CD4-positive, alpha-beta T cell treated with Interleukin-1 beta for 1 hour (primary cell): ENCODE results near the gene RARRES2.
A peak's percentile ranks its signal among the peaks of the same experiment; 100 is the strongest.

Experiments
- DNase-seq, 2 donors: peaks; one replicate each; pipeline ENCODE4 v3.0.0-alpha.2; 2020 to 2022

Gene RARRES2

DNA sequence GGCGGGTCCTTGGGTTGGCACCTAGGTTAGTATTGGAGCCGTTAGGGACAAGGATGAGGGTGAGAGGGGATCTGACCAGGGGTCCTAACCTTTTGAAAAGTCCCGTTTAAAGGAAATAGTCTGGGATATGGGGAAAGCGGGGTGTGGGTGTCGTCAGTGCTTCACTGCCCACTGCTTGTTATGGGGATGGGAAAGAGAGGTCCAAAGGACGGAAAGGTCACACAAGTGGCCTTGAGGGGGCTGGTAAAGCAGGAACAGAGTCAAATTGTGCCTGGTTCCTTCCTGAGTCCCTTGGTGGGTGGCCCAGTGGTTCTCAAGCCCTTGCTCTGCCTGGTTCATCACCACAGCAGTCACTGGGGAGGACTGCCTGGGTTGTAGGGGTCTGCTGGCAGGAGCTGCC lies 35.1 kb upstream of the RARRES2 start:
- no peak for DNase-seq

DNA sequence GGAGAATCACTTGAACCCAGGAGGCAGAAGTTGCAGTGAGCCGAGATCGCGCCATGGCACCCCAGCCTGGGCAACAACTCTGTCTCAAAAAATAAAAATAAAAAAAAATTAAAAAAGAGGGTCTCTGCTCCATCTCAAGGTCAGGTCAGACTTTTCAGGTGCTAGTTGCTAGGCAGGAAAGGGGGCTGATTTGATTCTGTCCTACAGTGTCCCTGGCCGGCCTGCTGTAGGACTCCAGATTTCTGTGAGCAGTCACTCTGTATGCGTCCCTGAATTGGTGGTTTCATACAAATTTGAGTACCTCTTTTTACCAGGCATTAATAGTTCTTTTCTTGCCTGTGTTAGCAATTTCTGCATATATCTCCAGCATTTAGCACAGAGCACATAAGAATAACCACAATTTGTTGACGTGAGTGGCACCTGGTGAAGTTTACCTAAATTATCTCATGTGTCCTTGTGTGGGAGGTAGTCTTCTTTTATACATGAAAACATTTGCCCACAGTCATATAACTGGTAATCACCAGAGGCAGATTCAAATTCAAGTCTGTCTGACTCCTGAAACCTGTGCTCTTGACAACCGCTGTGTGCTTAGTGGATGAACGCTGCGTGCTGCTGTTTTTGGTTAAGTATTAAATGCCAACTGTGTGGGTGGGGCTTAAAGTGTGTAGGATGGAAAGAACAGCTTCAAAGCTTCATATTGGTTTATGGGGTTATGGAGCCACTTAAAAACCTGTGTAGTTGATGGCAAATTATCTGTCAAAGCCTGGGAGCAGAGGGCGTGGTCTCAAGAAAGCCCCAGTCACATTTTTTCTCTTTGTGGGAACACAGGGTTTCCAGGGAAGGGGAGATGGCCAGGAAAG lies 34.5 kb upstream of the RARRES2 start:
- no peak for DNase-seq

DNA sequence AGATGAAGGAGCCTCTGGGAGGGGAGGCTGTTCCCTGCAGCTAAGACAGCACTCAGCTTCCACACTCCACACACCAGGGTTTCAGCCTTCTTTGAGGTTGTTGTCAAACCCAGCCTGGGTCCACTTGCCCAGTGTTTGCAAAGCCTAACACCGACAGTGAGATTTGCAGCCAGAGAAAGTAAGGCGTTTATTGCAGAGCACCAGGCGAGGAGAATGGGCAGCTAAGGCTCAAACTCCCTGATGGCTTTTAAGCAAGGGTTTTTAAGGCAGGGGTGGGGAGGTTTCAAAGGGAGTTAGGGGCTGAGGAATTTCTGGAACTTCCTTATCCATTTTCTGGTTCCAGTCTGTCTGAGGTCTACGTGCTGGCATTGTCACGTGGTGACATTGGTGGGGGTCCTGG lies 33.0 kb upstream of the RARRES2 start:
- DNase-seq = no peak

DNA sequence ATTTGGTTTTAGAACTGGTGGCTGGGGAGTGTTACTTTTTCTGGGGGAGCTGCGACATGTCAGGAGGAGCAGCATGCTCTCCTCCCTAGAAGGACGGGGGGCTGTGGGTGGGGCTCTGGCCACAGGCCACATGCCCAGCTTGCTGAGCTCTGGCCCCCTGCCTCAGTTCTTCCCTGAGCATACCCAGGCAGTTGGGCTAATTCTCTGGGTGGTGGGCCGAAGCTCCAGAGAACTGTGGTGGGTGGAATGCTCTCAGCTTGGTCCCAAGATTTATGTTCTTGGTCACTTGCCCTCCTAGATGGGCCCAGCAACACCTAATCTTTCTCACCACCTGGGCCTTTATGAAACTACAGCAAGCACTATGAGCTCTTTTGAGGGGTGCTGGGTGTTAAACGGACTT lies 32.6 kb upstream of the RARRES2 start:
- no peak for DNase-seq

DNA sequence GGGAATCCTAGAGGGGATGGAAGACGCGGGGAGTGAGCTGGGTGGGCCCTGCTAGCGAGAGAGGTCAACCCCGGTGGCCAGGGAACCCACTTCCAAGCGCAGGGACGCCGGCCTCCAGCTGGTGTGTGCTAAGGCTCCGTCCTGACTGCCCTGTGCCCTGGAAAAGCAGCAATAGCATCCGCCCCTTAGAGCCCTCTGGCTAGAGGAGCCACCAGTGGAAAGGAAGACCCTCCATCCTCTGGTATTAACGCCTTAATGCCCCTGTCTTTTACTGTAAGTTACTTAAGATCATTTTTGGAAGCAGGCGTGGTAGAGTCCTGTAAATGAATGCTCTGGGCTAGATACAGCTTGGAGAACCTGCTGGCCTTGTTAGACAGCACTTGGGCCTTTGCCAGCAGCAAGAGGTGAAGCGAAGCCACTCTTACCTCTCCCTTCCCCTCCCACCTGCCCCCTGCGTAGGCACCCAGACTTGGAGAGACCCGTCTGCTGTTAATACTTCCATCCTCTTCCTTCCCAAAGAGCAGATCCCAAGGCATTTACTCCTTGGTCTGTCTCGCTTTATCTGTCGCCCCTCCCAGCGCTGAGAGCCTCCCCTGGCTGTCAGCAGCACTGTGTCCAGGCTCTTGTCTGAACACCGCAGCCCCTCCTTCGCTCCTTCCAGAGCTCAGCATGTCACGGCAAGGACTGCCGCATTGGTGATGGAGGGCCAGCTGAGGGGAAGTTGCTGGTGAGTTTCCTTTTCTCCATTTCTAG lies 31.8 kb upstream of the RARRES2 start:
- no peak for DNase-seq

DNA sequence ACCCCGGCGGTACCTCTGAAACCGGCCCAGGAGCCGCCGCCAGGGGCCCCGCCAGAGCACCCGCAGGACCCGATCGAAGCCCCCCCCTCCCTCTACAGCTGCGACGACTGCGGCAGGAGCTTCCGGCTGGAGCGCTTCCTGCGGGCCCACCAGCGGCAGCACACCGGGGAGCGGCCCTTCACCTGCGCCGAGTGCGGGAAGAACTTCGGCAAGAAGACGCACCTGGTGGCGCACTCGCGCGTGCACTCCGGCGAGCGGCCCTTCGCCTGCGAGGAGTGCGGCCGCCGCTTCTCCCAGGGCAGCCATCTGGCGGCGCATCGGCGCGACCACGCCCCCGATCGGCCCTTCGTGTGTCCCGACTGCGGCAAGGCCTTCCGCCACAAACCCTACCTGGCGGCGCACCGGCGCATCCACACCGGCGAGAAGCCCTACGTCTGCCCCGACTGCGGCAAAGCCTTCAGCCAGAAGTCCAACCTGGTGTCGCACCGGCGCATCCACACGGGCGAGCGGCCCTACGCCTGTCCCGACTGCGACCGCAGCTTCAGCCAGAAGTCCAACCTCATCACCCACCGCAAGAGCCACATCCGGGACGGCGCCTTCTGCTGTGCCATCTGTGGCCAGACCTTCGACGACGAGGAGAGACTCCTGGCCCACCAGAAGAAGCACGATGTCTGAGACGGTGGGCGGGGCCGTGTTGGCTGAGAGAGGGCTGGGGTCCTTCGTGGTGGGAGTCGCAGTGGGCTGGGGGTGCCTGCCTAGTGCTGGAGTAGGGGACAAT lies 31.0 kb upstream of the RARRES2 start:
- no peak for DNase-seq

DNA sequence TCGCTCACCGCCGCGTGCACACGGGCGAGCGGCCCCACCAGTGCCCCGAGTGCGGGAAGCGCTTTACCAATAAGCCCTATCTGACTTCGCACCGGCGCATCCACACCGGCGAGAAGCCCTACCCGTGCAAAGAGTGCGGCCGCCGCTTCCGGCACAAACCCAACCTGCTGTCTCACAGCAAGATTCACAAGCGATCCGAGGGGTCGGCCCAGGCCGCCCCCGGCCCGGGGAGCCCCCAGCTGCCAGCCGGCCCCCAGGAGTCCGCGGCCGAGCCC lies 30.5 kb upstream of the RARRES2 start:
- DNase-seq = no peak

DNA sequence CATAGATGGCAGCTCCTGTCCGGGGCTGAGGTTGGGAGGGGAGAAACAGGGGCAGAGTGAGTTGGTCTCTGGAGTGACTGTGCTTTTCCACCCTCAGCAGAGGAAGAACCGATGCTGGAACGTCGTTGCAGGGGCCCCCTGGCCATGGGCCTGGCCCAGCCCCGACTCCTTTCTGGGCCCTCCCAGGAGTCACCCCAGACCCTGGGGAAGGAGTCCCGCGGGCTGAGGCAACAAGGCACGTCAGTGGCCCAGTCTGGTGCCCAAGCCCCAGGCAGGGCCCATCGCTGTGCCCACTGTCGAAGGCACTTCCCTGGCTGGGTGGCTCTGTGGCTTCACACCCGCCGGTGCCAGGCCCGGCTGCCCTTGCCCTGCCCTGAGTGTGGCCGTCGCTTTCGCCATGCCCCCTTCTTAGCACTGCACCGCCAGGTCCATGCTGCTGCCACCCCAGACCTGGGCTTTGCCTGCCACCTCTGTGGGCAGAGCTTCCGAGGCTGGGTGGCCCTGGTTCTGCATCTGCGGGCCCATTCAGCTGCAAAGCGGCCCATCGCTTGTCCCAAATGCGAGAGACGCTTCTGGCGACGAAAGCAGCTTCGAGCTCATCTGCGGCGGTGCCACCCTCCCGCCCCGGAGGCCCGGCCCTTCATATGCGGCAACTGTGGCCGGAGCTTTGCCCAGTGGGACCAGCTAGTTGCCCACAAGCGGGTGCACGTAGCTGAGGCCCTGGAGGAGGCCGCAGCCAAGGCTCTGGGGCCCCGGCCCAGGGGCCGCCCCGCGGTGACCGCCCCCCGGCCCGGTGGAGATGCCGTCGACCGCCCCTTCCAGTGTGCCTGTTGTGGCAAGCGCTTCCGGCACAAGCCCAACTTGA lies 29.9 kb upstream of the RARRES2 start:
- no peak for DNase-seq

DNA sequence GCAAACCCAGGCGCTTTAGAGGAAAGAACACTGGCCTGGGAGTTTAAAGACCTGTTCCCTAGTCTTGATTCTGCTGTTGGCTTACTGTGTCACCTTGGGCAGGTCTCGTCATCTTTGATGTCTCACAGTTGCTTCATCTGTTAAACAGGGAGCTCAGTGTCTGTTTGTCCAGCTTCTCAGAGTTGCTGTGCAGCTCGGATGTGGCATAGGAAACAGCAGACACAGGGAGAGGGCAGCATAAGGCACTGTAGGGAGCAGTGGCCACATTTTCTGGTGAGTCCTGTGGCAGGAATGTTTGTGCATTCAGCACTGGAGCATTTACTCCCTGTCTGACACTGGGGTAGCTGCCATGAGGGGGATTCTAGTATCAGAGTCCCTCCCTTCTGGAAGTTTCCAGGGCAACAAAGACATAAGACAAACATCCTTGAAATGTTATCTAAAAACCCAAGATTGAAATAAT lies 29.2 kb upstream of the RARRES2 start:
- no peak for DNase-seq

DNA sequence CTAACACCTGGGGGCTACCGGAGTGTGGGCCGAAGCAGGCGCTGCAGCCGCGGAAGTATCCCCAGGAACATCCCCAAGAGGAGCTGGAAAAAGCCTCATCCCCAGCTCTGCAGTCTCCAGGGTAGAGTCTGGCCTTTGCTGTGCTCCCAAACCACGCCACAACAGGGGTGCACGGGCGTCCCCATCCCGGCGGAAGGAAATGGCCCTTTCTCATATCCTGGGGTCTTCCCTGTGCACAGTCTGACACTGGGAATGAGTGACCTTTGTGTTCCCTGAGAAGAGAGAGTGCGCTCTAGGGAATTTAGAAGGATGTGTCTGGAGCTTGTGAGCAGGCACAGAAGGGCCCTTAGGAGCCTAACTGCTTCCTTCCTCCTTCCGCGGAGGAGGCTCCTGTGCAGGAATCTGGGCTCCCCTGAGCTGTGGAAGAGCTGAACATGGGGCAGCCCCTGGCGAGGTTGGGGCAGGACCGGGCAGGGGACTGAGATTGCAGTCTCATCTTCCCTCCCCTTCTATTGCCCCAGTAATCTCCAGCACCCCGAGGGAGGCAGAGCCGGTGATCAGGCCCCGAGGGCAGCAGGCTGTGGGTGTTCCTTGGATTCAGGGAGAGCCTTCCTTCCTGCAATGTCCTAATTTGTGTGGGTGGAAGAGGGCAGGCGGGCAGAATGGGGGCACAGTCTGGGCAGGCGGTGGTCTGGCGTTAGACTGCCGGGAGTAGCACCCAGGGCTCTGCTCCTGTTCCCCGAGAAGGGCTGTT lies 28.5 kb upstream of the RARRES2 start:
- no peak for DNase-seq

DNA sequence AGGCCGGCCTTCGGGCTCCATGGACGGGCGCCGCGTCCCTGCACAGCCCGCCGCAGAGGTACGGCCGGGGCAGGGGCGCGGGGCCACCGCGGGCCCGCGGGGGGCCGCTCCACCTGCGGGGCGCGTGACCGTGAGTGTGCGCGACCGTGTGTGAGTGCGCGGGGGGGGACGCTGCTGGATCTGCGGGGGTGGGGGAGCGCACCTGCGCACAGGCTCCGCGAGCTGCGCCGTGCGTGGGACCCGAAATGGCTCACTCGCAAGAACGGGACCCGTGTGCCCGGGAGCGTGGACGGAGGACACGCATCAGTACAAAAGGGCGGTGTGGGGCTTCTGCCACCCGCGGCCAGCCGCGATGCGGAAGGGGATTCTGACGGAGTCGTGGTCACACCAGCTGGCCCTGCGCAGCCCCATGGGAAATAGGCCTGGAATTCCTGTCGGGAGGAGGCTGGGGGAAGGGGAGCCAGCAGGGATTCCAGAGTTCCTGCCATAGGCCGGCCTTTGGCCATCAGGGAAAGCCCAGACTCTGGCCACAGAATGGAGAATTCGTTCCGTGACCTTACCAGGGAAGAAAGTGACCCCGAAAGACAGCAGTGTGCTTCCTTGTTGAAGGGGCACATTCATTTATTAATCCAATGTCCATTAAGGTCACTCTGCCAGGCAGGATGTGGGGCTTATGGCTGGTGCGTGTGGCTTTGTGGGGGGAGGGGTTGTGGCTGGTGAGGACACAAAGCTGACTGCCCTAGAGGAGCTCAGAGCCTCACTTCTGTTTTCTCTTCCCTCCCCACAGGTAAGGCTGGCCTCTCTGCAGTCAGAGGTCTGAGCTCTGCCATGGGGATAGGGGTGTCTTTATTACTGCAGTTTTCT lies 27.7 kb upstream of the RARRES2 start:
- DNase-seq = peak in 1 of 2 donors; percentile 69

DNA sequence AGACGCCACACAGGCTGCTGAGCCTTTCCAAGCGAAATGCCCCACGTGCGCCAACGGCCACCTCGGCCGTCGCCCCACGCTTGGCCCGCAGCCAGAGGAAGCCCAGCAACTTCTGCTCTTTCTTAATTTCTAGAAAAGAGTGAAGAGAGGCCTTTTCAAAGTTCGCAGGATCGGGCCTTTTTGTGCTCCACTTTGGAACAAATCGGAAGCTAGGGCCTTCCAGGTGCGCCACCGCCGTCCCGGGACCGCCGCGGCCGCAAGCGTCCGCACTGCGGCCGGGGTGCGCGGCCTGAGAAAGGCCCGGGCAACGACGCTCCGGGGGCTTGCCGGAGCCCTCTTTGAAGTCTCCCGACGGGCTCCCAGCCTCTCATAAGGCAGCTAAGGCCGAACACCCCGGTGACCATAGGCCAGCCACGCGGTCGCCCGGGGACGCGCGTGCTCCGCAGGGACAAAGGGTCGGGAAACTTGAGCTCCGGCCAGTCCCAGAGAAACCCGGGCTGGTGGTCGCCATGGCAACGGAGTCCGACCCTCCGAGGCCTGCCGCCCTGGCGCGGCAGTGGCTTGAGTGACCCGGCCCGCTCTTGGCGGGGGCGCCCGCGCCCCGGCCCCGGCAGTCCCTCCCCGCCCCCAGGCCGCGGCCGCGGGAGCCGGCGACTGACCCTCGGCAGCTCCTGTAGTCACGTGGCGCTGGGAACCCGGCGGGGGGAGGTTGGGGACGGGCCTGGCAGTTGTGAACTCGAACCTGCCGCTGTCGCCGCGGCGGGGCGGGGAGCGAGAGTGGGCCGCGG lies 26.9 kb upstream of the RARRES2 start, which contains the start of gene REPIN1:
Gene REPIN1, plus strand, starts transcription at position 727 of the 788 bp plus-strand sequence. CDS start 890 bp downstream, outside the sequence.
- peak; percentile 81 to 84 for DNase-seq

DNA sequence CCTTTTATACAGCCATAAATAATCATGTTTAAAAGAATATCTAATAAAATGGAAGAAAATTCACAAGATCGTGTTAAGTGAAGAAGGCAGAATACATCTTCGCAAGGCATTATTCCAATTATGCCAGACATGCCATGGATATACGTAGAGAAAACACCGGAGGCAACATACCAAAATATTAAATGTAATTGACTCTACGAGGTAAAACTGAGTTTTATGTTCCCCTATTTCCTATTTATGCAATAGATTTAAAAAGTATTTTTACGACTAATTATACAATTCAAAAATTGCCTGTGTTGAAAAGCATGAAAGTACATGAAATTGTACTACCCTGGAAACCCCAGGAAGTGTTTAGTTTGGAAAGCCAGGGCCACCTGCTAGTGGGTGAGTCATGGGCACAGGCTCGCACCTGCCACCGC lies 26.3 kb upstream of the RARRES2 start:
- no peak for DNase-seq

DNA sequence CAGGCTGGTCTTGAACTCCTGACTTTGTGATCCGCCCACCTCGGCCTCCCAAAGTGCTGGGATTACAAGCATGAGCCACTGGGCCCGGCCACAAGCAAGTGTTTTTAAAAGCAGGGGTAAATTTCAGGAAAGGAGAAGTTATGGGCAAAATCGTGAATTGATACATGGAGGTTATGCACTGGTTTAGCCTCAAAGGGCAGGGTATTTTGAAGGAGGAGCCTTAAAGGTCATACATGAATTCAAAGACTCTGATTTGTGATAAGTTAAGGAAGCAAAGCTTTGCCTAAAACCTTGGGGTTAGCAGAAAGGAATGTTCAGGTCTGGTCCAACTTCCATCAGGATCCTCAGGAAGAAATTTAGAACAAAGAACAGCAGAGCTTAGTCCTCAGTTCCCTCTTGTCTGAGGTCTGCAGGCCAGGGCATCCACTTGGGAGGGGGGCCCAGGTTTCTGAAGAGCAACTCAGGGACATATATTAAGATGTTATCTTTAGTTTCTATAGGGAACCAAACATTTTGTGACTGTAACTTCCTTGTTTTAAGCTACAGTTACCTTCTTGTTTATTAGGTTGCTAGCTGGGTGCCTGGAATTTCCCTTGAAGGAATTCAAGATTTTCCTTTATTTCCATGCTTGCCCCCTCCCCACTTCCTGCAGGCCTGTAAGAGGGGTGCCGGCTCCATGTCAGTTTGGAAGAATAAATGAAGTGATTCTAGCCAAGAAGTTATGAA lies 24.4 kb upstream of the RARRES2 start:
- peak in 1 of 2 donors; percentile 65 for DNase-seq

DNA sequence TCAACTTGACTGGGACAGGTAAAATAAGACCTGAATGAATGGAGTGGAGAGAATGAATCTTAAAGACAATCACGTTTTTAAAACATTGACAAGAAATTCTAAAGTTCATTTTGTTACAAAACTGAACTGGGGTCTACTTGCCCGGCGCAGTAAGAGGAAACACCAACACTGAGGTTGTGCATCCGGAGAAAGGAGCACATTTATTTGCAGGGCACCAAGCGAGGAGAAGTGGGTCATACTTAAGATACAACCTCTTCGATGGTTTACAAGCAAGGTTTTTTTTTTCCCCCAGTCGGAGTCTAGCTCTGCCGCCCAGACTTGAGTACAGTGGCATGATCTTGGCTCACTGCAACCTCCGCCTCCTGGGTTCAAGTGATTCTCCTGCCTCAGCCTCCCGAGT lies 23.8 kb upstream of the RARRES2 start:
- no peak for DNase-seq

DNA sequence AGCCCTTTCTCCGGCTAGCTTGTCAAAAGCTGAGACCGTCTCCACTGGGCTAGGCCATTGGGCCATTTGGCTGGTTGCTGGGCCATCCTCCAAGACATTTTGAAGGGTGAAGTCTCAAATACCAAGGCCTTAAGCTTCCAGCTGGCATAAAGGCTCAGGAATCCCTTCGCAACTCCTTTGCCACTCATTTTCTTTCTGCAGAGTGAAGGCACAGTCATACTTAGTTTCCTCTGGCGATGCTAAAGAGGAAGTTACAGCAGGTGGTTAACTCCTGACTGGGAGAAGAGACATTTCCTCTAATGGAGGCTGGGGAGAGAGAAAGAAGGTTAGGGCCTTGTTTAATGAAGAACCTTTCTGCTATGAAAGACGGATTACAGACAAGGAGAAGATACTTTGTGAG lies 22.4 kb upstream of the RARRES2 start:
- DNase-seq = peak in 1 of 2 donors; percentile 21

DNA sequence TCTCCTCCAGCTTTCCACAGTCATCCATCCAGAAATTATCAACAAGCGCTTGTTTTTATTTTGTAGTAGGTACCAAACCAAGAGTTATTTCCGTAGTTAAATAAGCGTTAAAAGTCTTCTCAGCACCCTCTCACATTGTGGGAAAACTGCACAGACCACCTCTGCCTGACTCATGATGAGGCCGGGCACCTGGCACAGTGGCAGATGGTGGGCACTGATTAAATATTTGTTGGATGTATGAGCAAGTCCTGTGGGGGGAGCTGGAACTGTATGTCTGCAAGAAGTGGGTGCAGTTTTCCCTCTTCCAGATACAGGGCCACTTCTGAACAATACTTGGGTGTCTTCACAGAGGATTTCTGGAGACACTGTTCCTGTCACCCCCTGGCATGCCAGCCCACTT lies 21.9 kb upstream of the RARRES2 start:
- DNase-seq = no peak

DNA sequence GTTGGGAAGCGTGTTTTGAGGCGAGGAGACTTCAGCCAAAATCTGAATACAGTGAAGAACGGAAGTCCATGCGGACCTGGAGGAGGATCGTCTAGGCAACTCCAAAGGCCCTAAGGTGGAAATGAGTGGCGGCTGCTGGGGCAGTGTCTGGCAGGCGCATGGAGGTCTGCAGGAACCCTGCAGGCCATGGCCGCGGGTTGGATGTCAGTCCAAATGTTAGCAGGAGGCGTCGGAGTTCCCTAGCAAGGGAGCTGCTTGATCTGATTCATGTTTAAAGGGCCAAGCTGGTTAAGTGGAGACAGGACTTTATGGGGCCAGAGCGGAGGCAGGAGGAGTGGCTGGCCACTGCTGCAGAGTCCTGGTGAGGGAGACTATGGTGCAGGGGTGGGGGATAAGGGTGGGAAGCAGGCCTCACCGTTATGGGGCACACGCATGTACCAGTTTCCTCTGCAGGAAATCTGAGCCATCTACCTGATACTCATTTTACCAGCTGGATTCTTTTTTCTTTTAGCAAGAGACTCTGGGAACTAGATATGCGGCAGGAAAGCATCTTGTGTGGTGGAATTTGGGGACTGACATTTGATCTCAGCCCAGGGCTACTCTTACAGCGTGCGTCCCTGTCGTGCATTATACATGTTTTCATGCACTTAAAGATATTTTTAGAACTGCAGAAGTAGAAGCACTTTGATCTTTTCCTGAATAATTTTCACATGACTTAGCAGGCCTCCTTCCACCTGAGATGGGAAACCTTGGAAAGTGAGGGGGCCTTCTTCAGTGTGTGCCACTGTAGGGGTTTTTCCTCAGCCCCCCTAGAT lies 20.6 kb upstream of the RARRES2 start:
- no peak for DNase-seq
